HG03159 (cell line): ENCODE measurements around the gene DEGS2.

Experiments
- ATAC-seq: cut with Tn5 transposase; IDR thresholded peaks from one replicate; pipeline ENCODE4 v1.9.1; 2021; ENCODE audit warnings: mild to moderate bottlenecking, moderate library complexity; ENCODE audit not compliant: unreplicated experiment

Gene DEGS2

DNA sequence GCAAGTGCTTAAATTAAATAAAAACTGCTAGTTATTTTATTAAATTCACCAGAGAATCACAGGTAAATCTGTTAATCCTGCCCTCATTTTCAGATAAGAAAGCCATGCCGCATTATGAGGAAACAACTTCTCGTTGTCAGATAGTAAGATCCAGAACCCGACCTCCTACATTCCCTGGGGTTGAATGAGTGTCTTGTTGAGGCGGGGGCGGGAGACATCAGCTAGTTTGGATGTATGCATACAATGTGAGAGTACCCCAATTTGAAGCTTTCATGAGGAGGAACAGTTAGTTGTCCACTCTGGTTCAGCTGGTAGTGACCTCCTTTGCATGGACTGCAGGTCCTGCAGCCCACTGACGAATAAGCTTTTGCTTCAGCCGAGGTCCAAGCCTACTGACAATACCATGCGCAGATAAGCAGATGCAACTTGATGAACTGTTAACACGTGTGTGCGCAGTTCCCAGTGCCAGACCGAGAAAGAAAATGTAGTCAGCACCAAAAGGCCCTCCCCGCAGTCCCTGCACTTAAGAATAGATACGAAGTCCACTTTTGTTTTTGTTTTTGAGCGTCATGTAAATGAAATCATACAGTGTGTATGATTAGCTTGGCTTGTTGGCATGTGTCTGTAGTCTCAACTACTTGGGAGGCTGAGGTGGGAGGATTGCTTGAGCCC lies 59.3 kb downstream of the DEGS2 start:
- ATAC-seq = no peak

DNA sequence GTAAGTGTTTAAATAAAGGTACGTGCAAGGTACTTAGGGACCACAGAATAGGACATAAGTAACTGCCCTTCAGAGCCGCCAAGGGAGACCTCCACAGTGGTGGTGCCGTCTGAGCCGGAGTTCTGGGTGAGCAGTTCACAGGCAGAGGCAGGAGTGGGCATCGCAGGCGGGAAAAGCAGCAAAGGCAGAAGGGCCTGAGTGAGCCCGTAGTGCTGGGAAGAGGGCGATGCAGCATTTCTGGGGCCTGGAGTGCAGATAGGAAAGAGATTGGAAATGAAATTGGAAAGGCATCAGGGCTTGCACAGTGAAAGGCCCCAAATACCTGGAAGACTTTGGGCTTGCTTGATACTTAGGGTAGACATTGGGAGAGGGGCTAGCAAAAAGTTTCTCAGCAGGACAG lies 61.3 kb downstream of the DEGS2 start:
- no peak for ATAC-seq

DNA sequence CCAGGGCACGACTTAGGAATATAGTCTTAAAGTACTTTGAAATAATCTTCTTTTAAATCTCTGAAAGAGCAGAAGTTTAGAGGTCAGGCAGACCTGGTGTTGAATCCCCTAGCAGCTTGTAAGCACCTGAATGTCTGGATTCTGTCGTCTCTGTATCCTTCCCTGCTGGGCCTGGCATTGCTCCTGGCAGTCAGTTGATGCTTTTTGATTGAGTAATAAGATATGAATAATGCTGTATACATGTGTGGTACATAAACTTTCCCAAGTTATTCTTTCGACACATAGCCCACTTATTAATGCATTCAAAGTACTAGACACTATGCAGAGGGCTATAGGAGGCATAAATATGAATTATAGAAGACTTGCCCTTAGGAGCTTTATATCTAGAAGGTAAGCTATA lies 62.8 kb downstream of the DEGS2 start:
- no peak for ATAC-seq
